ENCODE measurements around the gene KLHL24.

DNA sequence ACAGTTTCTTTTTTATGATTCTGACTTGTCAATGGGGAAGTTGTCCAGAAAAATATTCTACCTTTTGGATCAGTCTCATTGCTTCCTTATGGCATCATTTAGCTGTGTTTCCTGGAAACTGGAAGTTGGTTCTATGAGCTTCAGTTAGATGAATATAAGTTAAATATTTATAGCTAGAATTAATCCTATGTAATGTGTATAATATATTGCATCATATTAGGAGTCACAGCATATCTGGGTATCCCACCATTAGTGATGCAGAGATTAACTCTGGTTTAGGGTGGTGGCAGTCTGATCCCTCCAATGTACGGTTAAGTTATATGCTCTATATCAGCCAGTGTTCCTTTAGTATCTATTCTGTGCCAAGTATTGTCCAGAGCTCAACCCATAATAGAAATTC lies 19.3 kb downstream of the KLHL24 start:
- TF ChIP-seq, protein P1, sequence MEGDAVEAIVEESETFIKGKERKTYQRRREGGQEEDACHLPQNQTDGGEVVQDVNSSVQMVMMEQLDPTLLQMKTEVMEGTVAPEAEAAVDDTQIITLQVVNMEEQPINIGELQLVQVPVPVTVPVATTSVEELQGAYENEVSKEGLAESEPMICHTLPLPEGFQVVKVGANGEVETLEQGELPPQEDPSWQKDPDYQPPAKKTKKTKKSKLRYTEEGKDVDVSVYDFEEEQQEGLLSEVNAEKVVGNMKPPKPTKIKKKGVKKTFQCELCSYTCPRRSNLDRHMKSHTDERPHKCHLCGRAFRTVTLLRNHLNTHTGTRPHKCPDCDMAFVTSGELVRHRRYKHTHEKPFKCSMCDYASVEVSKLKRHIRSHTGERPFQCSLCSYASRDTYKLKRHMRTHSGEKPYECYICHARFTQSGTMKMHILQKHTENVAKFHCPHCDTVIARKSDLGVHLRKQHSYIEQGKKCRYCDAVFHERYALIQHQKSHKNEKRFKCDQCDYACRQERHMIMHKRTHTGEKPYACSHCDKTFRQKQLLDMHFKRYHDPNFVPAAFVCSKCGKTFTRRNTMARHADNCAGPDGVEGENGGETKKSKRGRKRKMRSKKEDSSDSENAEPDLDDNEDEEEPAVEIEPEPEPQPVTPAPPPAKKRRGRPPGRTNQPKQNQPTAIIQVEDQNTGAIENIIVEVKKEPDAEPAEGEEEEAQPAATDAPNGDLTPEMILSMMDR (conservative IDR thresholded peaks at IDR 0.05) = no peak
- TF ChIP-seq ZFX (IDR thresholded peaks at IDR 0.05) = no peak
